H1 (cell line): ENCODE data around the gene LRRK1.

ENCODE experiments used
- BCL11A ChIP-seq, 2 experiments: IDR thresholded peaks; one replicate each; pipeline ENCODE4 v1.6.1; 2011; ENCODE audit warnings: low read depth in 2 of 2, low read length in 2 of 2, mild to moderate bottlenecking in 2 of 2
- BRCA1 ChIP-seq: IDR thresholded peaks from 2 replicates; pipeline ENCODE4 v1.6.1; 2012; ENCODE audit warnings: low read depth, low read length, improper control_type of control experiment
- CTBP2 ChIP-seq: IDR thresholded peaks from 2 replicates; pipeline ENCODE4 v1.7.0; 2011; ENCODE audit warnings: borderline replicate concordance, mild to moderate bottlenecking, moderate library complexity, mixed read lengths, low read length; ENCODE audit not compliant: insufficient read depth, insufficient read length
- CTCF ChIP-seq, 3 experiments: IDR thresholded peaks; 1 replicate in 2 of 3; 2 replicates in 1 of 3; pipeline versions ENCODE4 v1.5.1 to v1.6.1; 2011; ENCODE audit warnings: low read length in 3 of 3, mild to moderate bottlenecking in 3 of 3, inconsistent platforms in 2 of 3, low read depth in 1 of 3, moderate library complexity in 1 of 3; ENCODE audit not compliant: insufficient read depth in 1 of 3; ENCODE audit errors: control extremely low read depth in 1 of 3
- EGR1 ChIP-seq: IDR thresholded peaks from 2 replicates; pipeline ENCODE4 v1.6.1; 2011; ENCODE audit warnings: low read depth, low read length, borderline replicate concordance
- EZH2 ChIP-seq: fragments of 200-600 bp; sonication (generic); IDR thresholded peaks from 2 replicates; pipeline ENCODE4 v1.7.1; 2012; ENCODE audit warnings: low read depth, mild to moderate bottlenecking, moderate library complexity, low read length, inconsistent platforms; ENCODE audit not compliant: severe bottlenecking
- POLR2A ChIP-seq, 2 experiments: IDR thresholded peaks; 1 replicate in 1 of 2; 2 replicates in 1 of 2; pipeline ENCODE4 v1.6.1; 2011; ENCODE audit warnings: low read depth in 2 of 2, low read length in 2 of 2, mild to moderate bottlenecking in 2 of 2; ENCODE audit errors: control extremely low read depth in 1 of 2
- RAD21 ChIP-seq, 2 experiments: IDR thresholded peaks in 1 of 2; conservative IDR thresholded peaks in 1 of 2; 2 replicates each; pipeline ENCODE4 v1.6.1; 2011; ENCODE audit warnings: low read depth in 2 of 2, low read length in 2 of 2, improper control_type of control experiment in 1 of 2, inconsistent platforms in 1 of 2, mild to moderate bottlenecking in 1 of 2, moderate library complexity in 1 of 2
- RFX5 ChIP-seq: IDR thresholded peaks from 2 replicates; pipeline ENCODE4 v1.6.1; 2011; ENCODE audit warnings: low read depth, low read length, improper control_type of control experiment, borderline replicate concordance
- SP2 ChIP-seq: IDR thresholded peaks from 2 replicates; pipeline ENCODE4 v1.6.1; 2012; ENCODE audit warnings: mild to moderate bottlenecking, low read length, inconsistent platforms
- TAF1 ChIP-seq: IDR thresholded peaks from 2 replicates; pipeline ENCODE4 v1.6.1; 2011; ENCODE audit warnings: mild to moderate bottlenecking, low read depth, low read length
- TBP ChIP-seq: IDR thresholded peaks from 2 replicates; pipeline ENCODE4 v1.6.1; 2011; ENCODE audit warnings: low read depth, low read length, improper control_type of control experiment
- TCF12 ChIP-seq: IDR thresholded peaks from 2 replicates; pipeline ENCODE4 v1.6.1; 2011; ENCODE audit warnings: low read depth, mild to moderate bottlenecking, low read length
- TF ChIP-seq, protein P1 (sequence below): IDR thresholded peaks from 2 replicates; pipeline ENCODE4 v1.6.1; 2012; ENCODE audit warnings: inconsistent platforms

- TF ChIP-seq EZH2: no peak
- TF ChIP-seq POLR2A (IDR thresholded peaks at IDR 0.05; ENCODE audit: control extremely low read depth in 1 of 2, low read depth in 2 of 2, low read length in 2 of 2): no peak
- TF ChIP-seq TAF1: no peak
- no peak for TF ChIP-seq RAD21 (IDR thresholded peaks at IDR 0.05 in 1 of 2, conservative IDR thresholded peaks at IDR 0.05 in 1 of 2; ENCODE audit: low read depth in 2 of 2, low read length in 2 of 2)
- TF ChIP-seq CTCF (IDR thresholded peaks at IDR 0.05; ENCODE audit: control extremely low read depth in 1 of 3, insufficient read depth in 1 of 3, low read depth in 1 of 3, low read length in 3 of 3): no peak
- TF ChIP-seq TBP: no peak
- no peak for TF ChIP-seq BRCA1
- TF ChIP-seq, protein P1, sequence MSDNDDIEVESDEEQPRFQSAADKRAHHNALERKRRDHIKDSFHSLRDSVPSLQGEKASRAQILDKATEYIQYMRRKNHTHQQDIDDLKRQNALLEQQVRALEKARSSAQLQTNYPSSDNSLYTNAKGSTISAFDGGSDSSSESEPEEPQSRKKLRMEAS: no peak
- TF ChIP-seq CTBP2: no peak
- TF ChIP-seq EGR1: no peak
- TF ChIP-seq BCL11A (IDR thresholded peaks at IDR 0.05; ENCODE audit: low read depth in 2 of 2, low read length in 2 of 2): no peak
- no peak for TF ChIP-seq RFX5
- no peak for TF ChIP-seq TCF12
- no peak for TF ChIP-seq SP2
These were observed 107.6 kb downstream of the LRRK1 start for GRCh38 chr15:101026656-101027272.
